KMS-11 (cell line): ENCODE data around the gene OTOF.
A peak's percentile ranks its signal among the peaks of the same experiment; 100 is the strongest.

ENCODE experiments used
- H2AFZ ChIP-seq: fragments of 200-600 bp; sonication (generic); 2 replicates; pipeline ENCODE4 v1.6.1; 2016; ENCODE audit warnings: antibody characterized with exemption, mixed run types, low read depth
- H3K27ac ChIP-seq: fragments of 200-600 bp; sonication (generic); 2 replicates; pipeline ENCODE4 v1.6.1; 2016; ENCODE audit warnings: mild to moderate bottlenecking, mixed run types
- H3K27me3 ChIP-seq: fragments of 200-600 bp; sonication (generic); 2 replicates; pipeline ENCODE4 v1.6.1; 2017; ENCODE audit warnings: mild to moderate bottlenecking, low read depth, mixed run types, moderate library complexity; ENCODE audit not compliant: insufficient read depth
- H3K36me3 ChIP-seq: fragments of 200-600 bp; sonication (generic); 2 replicates; pipeline ENCODE4 v1.6.1; 2017; ENCODE audit warnings: mild to moderate bottlenecking, mixed run types; ENCODE audit not compliant: insufficient read depth
- H3K4me1 ChIP-seq: fragments of 200-600 bp; sonication (generic); 2 replicates; pipeline ENCODE4 v1.6.1; 2016; ENCODE audit warnings: mild to moderate bottlenecking, low read depth, mixed run types; ENCODE audit not compliant: poor library complexity, severe bottlenecking
- H3K4me2 ChIP-seq: fragments of 200-600 bp; sonication (generic); 2 replicates; pipeline ENCODE4 v1.7.0; 2016; ENCODE audit warnings: mild to moderate bottlenecking, mixed run types
- H3K4me3 ChIP-seq: fragments of 200-600 bp; sonication (generic); IDR thresholded peaks from 2 replicates; pipeline ENCODE4 v1.6.1; 2017; ENCODE audit warnings: low read depth, low read length, mixed read lengths; ENCODE audit not compliant: insufficient read depth
- H3K79me2 ChIP-seq: fragments of 200-600 bp; sonication (generic); 2 replicates; pipeline ENCODE4 v1.6.1; 2016; ENCODE audit warnings: low read depth, mixed run types; ENCODE audit not compliant: insufficient read depth
- H3K9ac ChIP-seq: fragments of 200-600 bp; sonication (generic); 2 replicates; pipeline ENCODE4 v1.6.1; 2016; ENCODE audit warnings: mild to moderate bottlenecking, mixed run types
- H4K20me1 ChIP-seq: fragments of 200-600 bp; sonication (generic); 2 replicates; pipeline ENCODE4 v1.6.1; 2016; ENCODE audit warnings: mild to moderate bottlenecking, mixed run types; ENCODE audit not compliant: insufficient read depth
- CTCF ChIP-seq: fragments of 200-600 bp; sonication (generic); conservative IDR thresholded peaks from 2 replicates; pipeline ENCODE4 v1.6.1; 2017; ENCODE audit warnings: low read depth, mild to moderate bottlenecking, antibody characterized with exemption, low read length, moderate library complexity, mixed read lengths

OTOF gene

GRCh38 chr2:26463244-26464192 is 14.4 kb downstream of the OTOF start:
- H3K79me2 ChIP-seq, result no peaks in the 10 kb centered on the region
- H3K27me3 ChIP-seq, result no peaks in the 10 kb centered on the region
- H2AFZ ChIP-seq, result no peak overlapping the region
- H3K36me3 ChIP-seq, result no peaks in the 10 kb centered on the region
- H3K4me1 ChIP-seq, result no peaks in the 10 kb centered on the region
- H3K27ac ChIP-seq, result no peak overlapping the region
- no peak overlapping the region for H3K4me2 ChIP-seq
- TF ChIP-seq CTCF, result no peak
- H4K20me1 ChIP-seq, result no peaks in the 10 kb centered on the region
- no peak overlapping the region for H3K4me3 ChIP-seq
- no peak overlapping the region for H3K9ac ChIP-seq

DNA sequence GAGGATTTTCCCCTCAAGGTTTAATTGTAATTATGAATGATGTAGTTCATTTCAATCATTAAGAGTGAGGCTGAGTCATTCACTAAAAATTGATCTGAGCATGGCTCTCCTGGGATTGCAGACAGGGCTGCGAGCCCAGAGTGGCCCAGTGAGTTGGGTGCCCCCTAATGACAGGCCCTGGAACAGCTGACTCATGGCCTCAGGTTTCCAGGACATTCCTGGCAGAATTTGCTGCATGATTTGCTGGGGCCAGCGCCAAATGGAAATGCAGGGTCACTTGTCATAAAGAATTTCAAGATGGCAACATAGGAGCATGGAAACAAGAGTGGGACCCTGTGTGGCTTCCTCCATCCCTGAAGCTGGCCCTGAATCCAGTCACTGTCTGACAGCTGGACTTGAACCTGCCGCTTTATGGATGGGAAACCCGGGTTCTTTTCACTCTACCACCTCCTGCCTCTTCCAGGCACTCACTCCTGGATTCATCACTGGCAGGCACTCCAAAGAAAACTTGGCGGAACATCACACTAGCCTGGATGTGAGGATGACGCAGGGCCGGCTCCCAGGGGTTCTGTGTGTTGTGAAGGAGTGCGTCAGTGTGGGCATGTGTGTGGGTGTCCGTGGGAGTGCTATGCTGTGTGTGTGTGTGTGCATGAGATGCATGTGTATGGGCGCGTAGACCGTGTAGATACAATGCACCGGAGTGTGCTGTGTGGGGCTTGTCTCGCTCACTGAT is 15.2 kb downstream of the OTOF start:
- H2AFZ ChIP-seq, result no peak overlapping the region
- no peaks in the 10 kb centered on the region for H3K4me1 ChIP-seq
- H3K36me3 ChIP-seq, result no peaks in the 10 kb centered on the region
- no peak overlapping the region for H3K4me2 ChIP-seq
- no peak overlapping the region for H3K9ac ChIP-seq
- H3K79me2 ChIP-seq, result no peaks in the 10 kb centered on the region
- H4K20me1 ChIP-seq, result no peaks in the 10 kb centered on the region
- peak; percentile 42 for TF ChIP-seq CTCF
- no peaks in the 10 kb centered on the region for H3K27me3 ChIP-seq
- no peak overlapping the region for H3K27ac ChIP-seq
- H3K4me3 ChIP-seq, result no peak overlapping the region

DNA sequence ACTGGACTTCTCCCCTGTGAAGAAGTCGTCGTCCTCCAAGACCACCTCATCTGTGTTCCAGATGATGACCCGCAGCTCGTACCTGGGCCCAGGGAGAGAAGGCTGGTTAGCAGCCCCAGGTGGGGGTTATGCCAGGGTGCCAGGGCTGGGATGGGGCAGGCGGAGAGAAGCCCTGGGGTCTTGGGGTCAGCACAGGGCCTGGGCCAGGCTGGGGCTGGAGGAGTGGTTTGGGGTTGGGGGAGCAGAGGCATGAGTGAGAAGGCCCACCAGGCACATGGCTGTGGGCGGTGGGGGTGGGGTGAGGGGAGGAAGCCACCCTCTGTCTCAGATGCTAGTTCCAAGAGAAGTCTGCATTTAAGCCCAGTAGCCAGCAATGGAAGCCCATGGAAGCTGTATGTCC is 15.8 kb downstream of the OTOF start:
- TF ChIP-seq CTCF, result no peak
- no peak overlapping the region for H3K4me2 ChIP-seq
- no peak overlapping the region for H3K9ac ChIP-seq
- no peak overlapping the region for H3K27ac ChIP-seq
- no peaks in the 10 kb centered on the region for H3K4me1 ChIP-seq
- no peaks in the 10 kb centered on the region for H3K36me3 ChIP-seq
- H2AFZ ChIP-seq, result no peak overlapping the region
- H3K27me3 ChIP-seq, result no peaks in the 10 kb centered on the region
- no peak overlapping the region for H3K4me3 ChIP-seq
- H3K79me2 ChIP-seq, result no peaks in the 10 kb centered on the region
- H4K20me1 ChIP-seq, result no peaks in the 10 kb centered on the region

DNA sequence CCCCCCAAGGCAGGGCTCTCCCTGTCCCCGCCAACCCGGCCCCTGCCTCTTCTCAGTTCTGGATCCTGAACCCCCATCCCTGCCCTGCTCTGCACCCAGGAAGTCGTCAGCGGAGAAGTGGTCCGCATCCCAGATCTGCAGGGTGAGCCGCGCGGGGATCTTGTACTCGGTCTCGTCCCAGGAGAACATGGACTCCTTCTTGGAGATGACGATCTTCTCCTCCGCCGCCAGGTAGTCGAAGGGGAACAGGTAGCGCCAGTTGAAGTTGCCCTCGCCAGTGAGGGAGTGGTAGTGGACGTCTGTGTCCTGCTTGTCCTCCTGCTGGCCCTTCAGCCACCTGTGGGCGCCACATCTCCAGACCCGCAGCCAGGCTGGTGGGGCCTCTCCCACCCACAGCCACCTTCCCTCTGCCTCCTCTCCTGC is 16.3 kb downstream of the OTOF start:
- H3K4me1 ChIP-seq, result no peaks in the 10 kb centered on the region
- TF ChIP-seq CTCF, result no peak
- H2AFZ ChIP-seq, result no peak overlapping the region
- H4K20me1 ChIP-seq, result no peaks in the 10 kb centered on the region
- no peak overlapping the region for H3K9ac ChIP-seq
- no peaks in the 10 kb centered on the region for H3K27me3 ChIP-seq
- no peak overlapping the region for H3K4me2 ChIP-seq
- H3K36me3 ChIP-seq, result no peaks in the 10 kb centered on the region
- no peak overlapping the region for H3K27ac ChIP-seq
- no peaks in the 10 kb centered on the region for H3K79me2 ChIP-seq
- no peak overlapping the region for H3K4me3 ChIP-seq
